Effector CD4-positive, alpha-beta T cell (primary cell): ENCODE measurements around the gene PIR.

Experiments
- DNase-seq: peaks from one replicate; pipeline ENCODE4 v3.0.0-alpha.2; 2020

Gene PIR

GRCh38 chrX:15343075-15343476 is 150.1 kb downstream of the PIR start:
- no peak for DNase-seq

GRCh38 chrX:15340867-15341266 is 152.3 kb downstream of the PIR start:
- DNase-seq, result no peak

GRCh38 chrX:15336023-15336413 is 157.1 kb downstream of the PIR start:
- peak; percentile 51 for DNase-seq

DNA sequence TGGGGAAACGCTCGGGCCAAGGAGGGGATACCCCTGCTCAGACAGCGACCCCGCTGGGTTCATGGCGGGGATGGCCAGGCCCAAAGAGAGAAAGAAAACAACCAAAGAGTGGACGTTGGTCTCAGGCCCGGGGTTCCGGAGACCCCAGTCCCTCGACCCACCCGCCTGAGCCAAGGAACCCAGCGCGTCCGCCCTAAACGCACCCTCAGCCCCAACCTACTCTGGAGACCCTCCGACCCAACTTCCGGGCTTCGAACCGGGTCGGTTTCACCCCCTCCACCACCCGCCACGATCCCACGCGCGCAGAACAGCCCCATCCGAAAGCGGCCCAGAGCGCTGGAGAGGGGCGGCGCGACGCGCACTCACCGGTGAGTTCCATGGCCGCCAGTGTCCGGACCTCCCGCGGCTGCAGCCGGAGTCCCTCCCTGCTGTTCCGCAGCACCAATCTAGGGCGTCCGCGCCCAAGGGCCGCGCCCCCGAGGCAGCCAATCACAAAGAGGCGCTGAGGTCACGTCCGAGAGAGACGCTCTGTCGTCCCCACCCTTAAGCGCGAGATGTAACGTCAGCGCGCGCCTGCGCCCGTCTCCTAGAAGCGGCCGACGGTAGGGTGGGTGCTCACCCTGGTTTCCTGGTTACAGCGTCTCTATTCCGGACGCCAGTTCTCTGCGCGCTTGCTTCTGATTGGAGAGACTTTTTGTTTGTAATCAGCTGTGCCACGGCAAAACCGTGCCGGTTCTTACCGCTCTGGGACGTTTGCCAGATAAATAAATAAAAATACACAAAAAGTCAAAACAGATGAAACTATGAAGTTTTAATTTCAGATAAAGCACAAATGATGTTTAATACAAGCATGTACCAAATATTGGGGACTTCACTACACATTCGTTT is 157.8 kb downstream of the PIR start, which contains the start of gene PIGA:
PIGA (minus strand) TSS at position 389 of the 888 bp plus-strand sequence. CDS start 3,593 bp downstream, outside the sequence.
- DNase-seq, result peak; percentile 86
